ENCODE measurements around the gene CAVIN3. TPM values are rescaled to one million over a fixed set of nuclear protein-coding genes. Genes with fewer than 3 reads are reported as not detected.

The CAVIN3 gene, protein sequence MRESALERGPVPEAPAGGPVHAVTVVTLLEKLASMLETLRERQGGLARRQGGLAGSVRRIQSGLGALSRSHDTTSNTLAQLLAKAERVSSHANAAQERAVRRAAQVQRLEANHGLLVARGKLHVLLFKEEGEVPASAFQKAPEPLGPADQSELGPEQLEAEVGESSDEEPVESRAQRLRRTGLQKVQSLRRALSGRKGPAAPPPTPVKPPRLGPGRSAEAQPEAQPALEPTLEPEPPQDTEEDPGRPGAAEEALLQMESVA
- total RNA-seq (10 to 100 TPM in 5 of 6 donors, 1 to 10 TPM in 1; 9.7 to 16.7 (median 14.7) TPM), polyA plus RNA-seq (10 to 100 TPM; 20.8 to 28.7 TPM)

DNA sequence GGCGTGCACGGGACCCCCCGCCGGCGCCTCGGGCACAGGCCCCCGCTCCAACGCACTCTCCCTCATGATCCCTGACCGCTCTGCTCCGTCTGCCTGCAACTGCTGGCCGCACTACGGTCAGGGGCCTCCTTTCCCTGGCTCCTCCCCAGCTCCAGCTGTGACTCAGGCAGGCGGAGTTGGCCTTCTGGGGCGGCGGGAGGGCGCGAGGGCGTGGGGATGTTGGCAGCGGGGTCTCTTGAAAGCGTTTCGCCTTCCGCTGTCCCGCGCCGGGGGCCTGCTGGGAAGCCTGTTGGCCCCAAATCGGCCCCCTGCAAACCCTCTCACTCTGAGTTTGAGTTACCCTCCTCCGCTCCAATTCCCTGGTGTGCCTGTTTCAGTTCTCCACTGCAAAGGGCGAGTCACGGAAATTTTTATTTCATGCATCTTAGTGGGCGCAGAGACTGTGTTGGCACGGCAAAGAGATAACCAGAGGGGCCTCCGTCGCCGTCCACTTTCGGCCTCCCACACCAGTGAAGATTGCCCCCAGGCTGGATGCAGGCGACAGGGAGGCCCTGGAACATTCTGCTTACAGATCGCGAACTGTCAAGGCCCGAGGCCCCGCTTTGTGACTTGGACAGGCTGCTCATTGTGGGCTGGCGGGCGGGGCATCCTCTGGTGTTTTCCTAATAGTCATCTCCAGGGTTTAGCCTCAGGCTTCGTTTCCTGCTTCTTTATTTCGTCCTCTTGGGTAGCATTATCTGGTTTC is at the start of gene CAVIN3:
Gene CAVIN3 (minus strand): TSS at position 91 of the 745 bp plus-strand sequence. CDS start 25 bp downstream, at position 66.
- 51 to 58% methylated on average over 44 of the region's 44 CpGs for WGBS, 2 donors
- TF ChIP-seq, protein P1, sequence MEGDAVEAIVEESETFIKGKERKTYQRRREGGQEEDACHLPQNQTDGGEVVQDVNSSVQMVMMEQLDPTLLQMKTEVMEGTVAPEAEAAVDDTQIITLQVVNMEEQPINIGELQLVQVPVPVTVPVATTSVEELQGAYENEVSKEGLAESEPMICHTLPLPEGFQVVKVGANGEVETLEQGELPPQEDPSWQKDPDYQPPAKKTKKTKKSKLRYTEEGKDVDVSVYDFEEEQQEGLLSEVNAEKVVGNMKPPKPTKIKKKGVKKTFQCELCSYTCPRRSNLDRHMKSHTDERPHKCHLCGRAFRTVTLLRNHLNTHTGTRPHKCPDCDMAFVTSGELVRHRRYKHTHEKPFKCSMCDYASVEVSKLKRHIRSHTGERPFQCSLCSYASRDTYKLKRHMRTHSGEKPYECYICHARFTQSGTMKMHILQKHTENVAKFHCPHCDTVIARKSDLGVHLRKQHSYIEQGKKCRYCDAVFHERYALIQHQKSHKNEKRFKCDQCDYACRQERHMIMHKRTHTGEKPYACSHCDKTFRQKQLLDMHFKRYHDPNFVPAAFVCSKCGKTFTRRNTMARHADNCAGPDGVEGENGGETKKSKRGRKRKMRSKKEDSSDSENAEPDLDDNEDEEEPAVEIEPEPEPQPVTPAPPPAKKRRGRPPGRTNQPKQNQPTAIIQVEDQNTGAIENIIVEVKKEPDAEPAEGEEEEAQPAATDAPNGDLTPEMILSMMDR (IDR thresholded peaks at IDR 0.05), result no peak
- peaks cover 10 to 37% (median 14%) of the 10 kb centered on the region in 3 donors for H3K4me1 ChIP-seq
- H3K27ac ChIP-seq, result peak within 1 kb of the TSS; percentile 93 to 95 (median 94)
- H3K36me3 ChIP-seq, result no peaks in the 10 kb centered on the region
- intact Hi-C loops (cut with DNase I), result no loop called here
- H3K9me3 ChIP-seq, result no peaks in the 10 kb centered on the region
- no peak for FAIRE-seq
- peak; percentile 66 to 74 (median 73) for ATAC-seq
- DNase-seq, result peak; percentile 73 to 89 (median 78)
- H3K4me3 ChIP-seq, result peak within 1 kb of the TSS; percentile 17 to 54 (median 38)
- no peaks in the 10 kb centered on the region for H3K27me3 ChIP-seq

DNA sequence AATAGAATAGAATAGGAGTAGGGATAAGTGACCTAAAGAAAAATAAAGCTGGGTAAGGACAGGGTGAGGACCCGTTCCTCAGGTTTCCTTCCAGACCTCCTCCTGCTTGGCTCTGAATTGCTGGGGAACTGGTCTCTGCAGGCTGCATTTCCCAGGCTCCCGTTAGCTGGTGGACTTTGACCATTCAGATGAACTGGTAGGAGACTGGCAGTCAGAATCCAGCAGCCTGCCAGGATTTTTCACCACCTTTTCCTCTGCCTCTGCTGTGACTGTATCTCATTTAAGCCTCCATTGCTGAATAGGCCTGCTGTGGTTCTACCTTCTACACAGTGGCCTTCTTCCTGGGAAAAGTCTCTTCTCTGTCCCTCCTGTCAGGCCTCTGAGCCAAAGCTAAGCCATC is 45.4 kb upstream of the CAVIN3 start:
- WGBS, 2 donors, result 14 to 23% methylated on average over 2 of the region's 2 CpGs
- FAIRE-seq, result no peak
- Histone ChIP-seq H3K36me3 (no peaks in the 10 kb centered on the region), H3K4me1 (peaks cover 8 to 34% (median 23%) of the 10 kb centered on the region in 3 donors), H3K27me3 (no peaks in the 10 kb centered on the region), H3K27ac (peak overlapping the region; percentile 42 to 74 (median 57)), H3K9me3 (no peaks in the 10 kb centered on the region), H3K4me3 (no peak overlapping the region)
- DNase-seq, result peak in 5 of 6 donors; percentile 65 to 89 (median 83)
- TF ChIP-seq, protein P1 (IDR thresholded peaks at IDR 0.05), result no peak
- intact Hi-C loops (cut with DNase I), result no loop called here
- peak; percentile 84 to 94 (median 92) for ATAC-seq

DNA sequence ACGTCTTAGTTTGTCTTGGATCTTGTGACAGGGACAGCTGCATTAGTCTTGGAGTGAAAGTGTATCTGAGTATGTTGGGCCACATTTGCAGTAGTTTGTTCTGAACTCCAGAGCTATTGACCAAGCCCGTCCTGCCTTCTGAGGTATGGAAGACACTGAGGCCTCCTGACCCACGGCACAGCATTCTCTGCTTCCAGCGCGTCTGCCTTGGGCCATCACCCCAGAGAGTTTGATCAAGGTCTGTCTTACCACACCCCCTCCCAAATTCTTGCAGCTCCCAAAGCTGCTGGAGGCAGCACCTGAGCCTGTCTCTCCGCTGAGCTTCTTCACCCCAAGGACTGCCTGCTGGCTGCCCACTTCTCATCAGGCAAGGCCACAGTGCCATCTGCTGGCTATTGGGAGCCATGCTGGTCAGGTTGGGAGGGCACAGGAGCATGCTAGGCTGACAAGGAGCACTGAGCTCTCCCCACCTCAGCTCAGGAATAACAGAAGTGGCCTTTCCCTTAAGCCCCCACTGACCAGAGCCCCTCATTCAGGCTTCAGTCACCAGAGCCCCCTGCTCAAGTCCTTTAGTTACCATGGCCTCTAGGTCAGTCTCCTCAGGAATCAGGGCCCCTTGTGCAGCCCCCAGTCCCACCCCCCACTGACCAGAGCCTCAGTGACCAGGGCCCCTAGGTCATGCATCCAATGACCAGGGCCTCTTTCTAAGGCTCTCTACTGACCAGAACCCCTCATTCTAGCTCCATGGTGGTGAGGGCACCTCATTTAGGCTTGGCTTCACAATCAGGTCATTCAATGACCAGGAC is 42.8 kb upstream of the CAVIN3 start:
- TF ChIP-seq, protein P1 (IDR thresholded peaks at IDR 0.05), result peak; percentile 81 to 84 (median 82)
- DNase-seq (peak; percentile 75 to 93 (median 84)), FAIRE-seq (no peak), ATAC-seq (peak; percentile 75 to 94 (median 90))
- Histone ChIP-seq H3K27me3 (no peaks in the 10 kb centered on the region), H3K4me3 (no peak overlapping the region), H3K27ac (peak overlapping the region in 2 of 4 donors; percentile 28 to 41), H3K36me3 (no peaks in the 10 kb centered on the region), H3K9me3 (no peaks in the 10 kb centered on the region), H3K4me1 (peaks cover 8 to 34% (median 23%) of the 10 kb centered on the region in 3 donors)
- intact Hi-C loops (cut with DNase I), result no loop called here
- WGBS, 2 donors, result 32 to 35% methylated on average over 6 of the region's 6 CpGs

DNA sequence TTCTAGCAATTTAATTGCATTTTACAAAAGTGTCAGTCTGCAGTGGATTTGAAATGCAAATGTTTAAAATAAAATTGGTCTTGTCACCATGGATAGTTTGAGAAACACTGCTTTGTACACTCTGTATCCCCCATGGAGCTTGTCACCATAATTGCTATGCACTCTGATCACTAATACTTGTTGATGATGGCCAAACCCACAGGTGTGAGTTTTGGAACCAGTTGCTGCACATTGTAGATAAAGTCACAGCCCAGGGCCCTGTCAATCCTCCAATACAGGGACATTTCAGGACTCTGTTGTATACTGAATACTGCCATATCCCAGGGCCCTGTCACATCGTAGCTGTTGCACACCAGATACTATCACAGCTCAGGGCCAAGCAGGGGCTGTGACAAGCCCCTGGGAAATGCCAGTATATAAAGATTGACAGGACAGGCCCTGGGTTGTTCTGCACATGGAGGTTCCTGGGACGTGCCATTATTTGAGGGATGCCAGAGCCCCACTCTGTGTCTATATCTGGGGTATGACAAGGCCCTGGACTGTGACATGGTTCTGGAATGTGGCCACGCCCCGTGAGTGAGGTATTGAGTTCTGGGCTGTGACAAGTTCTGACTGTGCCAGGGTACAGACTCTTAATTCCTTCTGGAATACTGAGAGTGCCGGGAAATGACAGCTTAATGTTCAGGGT is 42.0 kb upstream of the CAVIN3 start:
- 33 to 40% methylated on average over 5 of the region's 5 CpGs for WGBS, 2 donors
- no peaks in the 10 kb centered on the region for H3K9me3 ChIP-seq
- TF ChIP-seq, protein P1 (IDR thresholded peaks at IDR 0.05), result no peak
- peak overlapping the region in 2 of 4 donors; percentile 28 to 41 for H3K27ac ChIP-seq
- H3K4me3 ChIP-seq, result no peak overlapping the region
- ATAC-seq (peak; percentile 23 to 45 (median 30)), FAIRE-seq (no peak), DNase-seq (peak in 3 of 6 donors; percentile 36 to 65 (median 42))
- peaks cover 8 to 34% (median 23%) of the 10 kb centered on the region in 3 donors for H3K4me1 ChIP-seq
- H3K27me3 ChIP-seq, result no peaks in the 10 kb centered on the region
- intact Hi-C loops (cut with DNase I), result no loop called here
- H3K36me3 ChIP-seq, result no peaks in the 10 kb centered on the region
